ENCODE measurements around the gene MARS2.

MARS2 gene

GRCh38 chr2:197668296-197668695 lies 36.9 kb upstream of the MARS2 start:
- Histone ChIP-seq H3K79me2 (ENCODE audit: insufficient read depth, low read depth) (no peaks in the 10 kb centered on the region), H4K20me1 (ENCODE audit: insufficient read depth) (no peaks in the 10 kb centered on the region), H3K4me3 (IDR thresholded peaks at IDR 0.05; ENCODE audit: insufficient read depth, low read depth, low read length) (no peak overlapping the region), H3K27me3 (ENCODE audit: insufficient read depth, low read depth) (no peaks in the 10 kb centered on the region), H3K9ac (no peak overlapping the region), H3K4me2 (no peak overlapping the region), H2AFZ (ENCODE audit: low read depth) (no peak overlapping the region), H3K36me3 (ENCODE audit: insufficient read depth) (no peaks in the 10 kb centered on the region), H3K4me1 (ENCODE audit: low read depth, poor library complexity, severe bottlenecking) (peaks cover 7% of the 10 kb centered on the region), H3K27ac (no peak overlapping the region)
- TF ChIP-seq CTCF (conservative IDR thresholded peaks at IDR 0.05; ENCODE audit: low read depth, low read length) = no peak

GRCh38 chr2:197669077-197669476 lies 36.1 kb upstream of the MARS2 start:
- Histone ChIP-seq H3K4me3 (IDR thresholded peaks at IDR 0.05; ENCODE audit: insufficient read depth, low read depth, low read length) (no peak overlapping the region), H3K27me3 (ENCODE audit: insufficient read depth, low read depth) (no peaks in the 10 kb centered on the region), H3K79me2 (ENCODE audit: insufficient read depth, low read depth) (no peaks in the 10 kb centered on the region), H3K36me3 (ENCODE audit: insufficient read depth) (no peaks in the 10 kb centered on the region), H2AFZ (ENCODE audit: low read depth) (no peak overlapping the region), H3K27ac (no peak overlapping the region), H3K9ac (no peak overlapping the region), H3K4me1 (ENCODE audit: low read depth, poor library complexity, severe bottlenecking) (peaks cover 7% of the 10 kb centered on the region), H4K20me1 (ENCODE audit: insufficient read depth) (no peaks in the 10 kb centered on the region), H3K4me2 (peak overlapping the region; percentile 11; the same call in 1 of the 2 replicates)
- TF ChIP-seq CTCF (conservative IDR thresholded peaks at IDR 0.05; ENCODE audit: low read depth, low read length) = no peak

DNA sequence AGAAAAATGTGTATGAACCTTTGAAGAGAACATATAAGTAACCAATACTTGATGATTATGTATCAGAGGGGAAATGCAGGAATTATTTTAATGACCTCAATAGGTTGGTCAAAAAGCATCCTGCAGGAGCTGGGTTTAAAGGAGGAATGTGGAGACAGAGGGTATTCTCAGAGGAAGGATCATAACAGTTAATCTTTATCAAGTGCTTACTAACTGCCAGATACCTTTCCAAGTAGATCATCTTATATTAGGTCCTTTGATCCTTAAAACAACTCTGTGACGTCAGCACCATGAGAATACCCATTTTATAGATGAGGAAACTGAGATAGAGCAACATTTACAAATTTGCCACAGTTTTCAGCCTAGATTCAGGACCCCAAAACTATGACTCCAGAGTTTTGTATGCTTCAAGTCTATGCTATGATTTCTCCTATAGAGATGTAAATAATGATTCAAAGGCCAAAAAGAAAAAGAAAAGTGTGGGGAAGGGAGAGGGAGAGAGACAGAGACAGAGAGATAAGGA lies 32.7 kb upstream of the MARS2 start:
- Histone ChIP-seq H3K36me3 (ENCODE audit: insufficient read depth) (no peaks in the 10 kb centered on the region), H3K4me1 (ENCODE audit: low read depth, poor library complexity, severe bottlenecking) (peaks cover 7% of the 10 kb centered on the region), H3K27ac (no peak overlapping the region), H4K20me1 (ENCODE audit: insufficient read depth) (no peaks in the 10 kb centered on the region), H2AFZ (ENCODE audit: low read depth) (no peak overlapping the region), H3K4me2 (no peak overlapping the region), H3K4me3 (IDR thresholded peaks at IDR 0.05; ENCODE audit: insufficient read depth, low read depth, low read length) (no peak overlapping the region), H3K27me3 (ENCODE audit: insufficient read depth, low read depth) (no peaks in the 10 kb centered on the region), H3K79me2 (ENCODE audit: insufficient read depth, low read depth) (no peaks in the 10 kb centered on the region), H3K9ac (no peak overlapping the region)
- no peak for TF ChIP-seq CTCF (conservative IDR thresholded peaks at IDR 0.05; ENCODE audit: low read depth, low read length)

DNA sequence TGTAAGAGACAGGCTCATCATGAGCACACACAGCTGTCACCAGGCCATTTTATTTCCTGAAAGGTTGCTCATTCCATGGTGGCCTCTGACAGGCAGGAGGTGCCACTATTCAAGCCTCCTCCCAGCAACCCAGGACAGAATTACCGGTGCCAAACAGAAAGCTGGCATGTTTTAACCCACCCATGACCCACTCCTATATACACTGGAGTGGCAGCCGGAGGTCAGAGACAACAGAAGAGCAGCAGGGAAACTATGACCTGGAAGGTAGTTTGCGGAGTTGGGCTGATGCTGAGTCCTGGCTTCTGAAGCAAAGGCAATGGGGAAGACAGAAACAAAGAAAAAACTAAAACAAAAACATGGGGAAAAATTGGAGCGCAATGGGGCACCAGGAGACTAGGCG lies 32.1 kb upstream of the MARS2 start:
- no peak for TF ChIP-seq CTCF (conservative IDR thresholded peaks at IDR 0.05; ENCODE audit: low read depth, low read length)
- H2AFZ ChIP-seq (ENCODE audit: low read depth) = no peak overlapping the region
- H3K4me2 ChIP-seq = no peak overlapping the region
- no peaks in the 10 kb centered on the region for H3K27me3 ChIP-seq (ENCODE audit: insufficient read depth, low read depth)
- no peaks in the 10 kb centered on the region for H4K20me1 ChIP-seq (ENCODE audit: insufficient read depth)
- H3K4me1 ChIP-seq (ENCODE audit: low read depth, poor library complexity, severe bottlenecking) = peaks cover 7% of the 10 kb centered on the region
- no peaks in the 10 kb centered on the region for H3K79me2 ChIP-seq (ENCODE audit: insufficient read depth, low read depth)
- no peaks in the 10 kb centered on the region for H3K36me3 ChIP-seq (ENCODE audit: insufficient read depth)
- no peak overlapping the region for H3K4me3 ChIP-seq (IDR thresholded peaks at IDR 0.05; ENCODE audit: insufficient read depth, low read depth, low read length)
- no peak overlapping the region for H3K27ac ChIP-seq
- H3K9ac ChIP-seq = no peak overlapping the region

Measured in KMS-11 (cell line).